NCI-H460 (cell line): ENCODE data around the gene DCAF11. TPM values are rescaled to one million over a fixed set of nuclear protein-coding genes. Genes with fewer than 3 reads are reported as not detected.
A peak's percentile ranks its signal among the peaks of the same experiment; 100 is the strongest.
"Not testable (repeated sequence)": the region's sequence is repeated elsewhere in the genome, so short reads cannot be mapped to it uniquely, and the experiment has no call there.

Source experiments
- DNase-seq: peaks from one replicate; pipeline ENCODE4 v3.0.0-alpha.2; 2016; ENCODE audit warnings: low read depth; ENCODE audit errors: extremely low read depth
- total RNA-seq: library from RNA; depleted of rRNA; stranded (reverse); fragments of >200 nt; shearing (Covaris generic); gene quantifications from 2 replicates; pipeline ENCODE4 v1.2.3, GENCODE V29; 2014

DCAF11 gene
- total RNA-seq, 1 experiment from 2014 or later: 54.1 TPM

- DNase-seq: no peak
These were observed 19.7 kb upstream of the DCAF11 start for GRCh38 chr14:24094841-24095270.

GRCh38 chr14:24095271-24096068, 19.1 kb upstream of the DCAF11 start:
- peak; percentile 32 for DNase-seq

- no peak for DNase-seq
These were observed 17.9 kb upstream of the DCAF11 start for GRCh38 chr14:24096545-24097181.

- no peak for DNase-seq
These were observed 16.2 kb upstream of the DCAF11 start for GRCh38 chr14:24098229-24098926.

GRCh38 chr14:24098927-24099813, 15.4 kb upstream of the DCAF11 start:
- DNase-seq: no peak

GRCh38 chr14:24100197-24100981, 14.2 kb upstream of the DCAF11 start:
- DNase-seq: no peak

- no peak for DNase-seq
These were observed 13.5 kb upstream of the DCAF11 start for GRCh38 chr14:24100982-24101494.

GRCh38 chr14:24102357-24103048, 12.1 kb upstream of the DCAF11 start:
- DNase-seq: no peak

- DNase-seq: no peak
These were observed 11.1 kb upstream of the DCAF11 start for GRCh38 chr14:24103451-24103850.

GRCh38 chr14:24105609-24106239, 8.9 kb upstream of the DCAF11 start:
- not testable (repeated sequence) for DNase-seq

GRCh38 chr14:24106672-24107271, 7.8 kb upstream of the DCAF11 start:
- DNase-seq: no peak

- DNase-seq: no peak
These were observed 6.2 kb upstream of the DCAF11 start for GRCh38 chr14:24108336-24108874.

GRCh38 chr14:24110060-24110459, 4.5 kb upstream of the DCAF11 start:
- no peak for DNase-seq

- no peak for DNase-seq
These were observed 4.1 kb upstream of the DCAF11 start for GRCh38 chr14:24110523-24110922.

- no peak for DNase-seq
These were observed 1.2 kb upstream of the DCAF11 start for GRCh38 chr14:24113379-24113800.

- DNase-seq: peak; percentile 88
These were observed 611 bp upstream of the DCAF11 start for GRCh38 chr14:24113801-24114531.
